Head of caudate nucleus (tissue), 42 donors: ENCODE measurements around the gene ANKK1.
A peak's percentile ranks its signal among the peaks of the same experiment; 100 is the strongest.

Experiments used
- DNase-seq, 42 donors: peaks; one replicate each; pipeline versions ENCODE4 v3.0.0 to v3.0.0-alpha.2; 2020 to 2021; ENCODE audit warnings: mixed read lengths in 7 of 42
- intact Hi-C: fragments of 100-400 bp; cut with DNase I; formaldehyde crosslinking; loops from one replicate; pipeline ENCODE4 v1.15.0; 2022

The ANKK1 gene

GRCh38 chr11:113387605-113388211 is at the start of gene ANKK1:
Gene ANKK1 (plus strand): TSS chr11:113387779. CDS start chr11:113387885, 106 bp downstream.
- no peak for DNase-seq
- intact Hi-C loops = no loop called here

GRCh38 chr11:113338730-113339129 is 48.8 kb upstream of the ANKK1 start:
- no peak for DNase-seq
- intact Hi-C loops = no loop called here

- intact Hi-C loops = no loop called here
- DNase-seq = no peak
Observed at GRCh38 chr11:113339929-113340589, 47.5 kb upstream of the ANKK1 start.

GRCh38 chr11:113341388-113342165 is 46.0 kb upstream of the ANKK1 start:
- DNase-seq = no peak

GRCh38 chr11:113345978-113346377 is 41.6 kb upstream of the ANKK1 start:
- intact Hi-C loops = no loop called here
- DNase-seq = no peak

More at GRCh38 chr11:113341388-113342165, 46.0 kb upstream of the ANKK1 start:
- intact Hi-C loops = no loop called here

GRCh38 chr11:113349528-113349927 is 38.1 kb upstream of the ANKK1 start:
- DNase-seq = peak in 18 of 42 donors; percentile 20 to 78 (median 48)
- intact Hi-C loops = no loop called here

GRCh38 chr11:113350336-113351067 is 37.1 kb upstream of the ANKK1 start:
- intact Hi-C loops = no loop called here
- peak in 3 of 42 donors; percentile 18 to 31 (median 24) for DNase-seq

GRCh38 chr11:113351068-113351450 is 36.5 kb upstream of the ANKK1 start:
- intact Hi-C loops = no loop called here

GRCh38 chr11:113351480-113351879 is 36.1 kb upstream of the ANKK1 start:
- DNase-seq = peak in 1 of 42 donors; percentile 10
- intact Hi-C loops = no loop called here

More at GRCh38 chr11:113351068-113351450, 36.5 kb upstream of the ANKK1 start:
- no peak for DNase-seq

- DNase-seq = no peak
- intact Hi-C loops = no loop called here
Observed at GRCh38 chr11:113356203-113356602, 31.4 kb upstream of the ANKK1 start.

- peak in 28 of 42 donors; percentile 13 to 77 (median 48) for DNase-seq
- intact Hi-C loops = no loop called here
Observed at GRCh38 chr11:113363406-113363805, 24.2 kb upstream of the ANKK1 start.

- intact Hi-C loops = no loop called here
- DNase-seq = no peak
Observed at GRCh38 chr11:113363996-113364641, 23.5 kb upstream of the ANKK1 start.

- intact Hi-C loops = no loop called here
- DNase-seq = no peak
Observed at GRCh38 chr11:113365895-113366294, 21.7 kb upstream of the ANKK1 start.

GRCh38 chr11:113369411-113369810 is 18.2 kb upstream of the ANKK1 start:
- intact Hi-C loops = no loop called here
- no peak for DNase-seq

- intact Hi-C loops = no loop called here
- peak in 23 of 42 donors; percentile 30 to 78 (median 48) for DNase-seq
Observed at GRCh38 chr11:113370634-113371033, 16.9 kb upstream of the ANKK1 start.

GRCh38 chr11:113372309-113372708 is 15.3 kb upstream of the ANKK1 start:
- intact Hi-C loops = no loop called here
- DNase-seq = no peak

- DNase-seq = no peak
- intact Hi-C loops = no loop called here
Observed at GRCh38 chr11:113373306-113373705, 14.3 kb upstream of the ANKK1 start.

GRCh38 chr11:113373981-113374560 is 13.5 kb upstream of the ANKK1 start:
- peak in 15 of 42 donors; percentile 31 to 80 (median 53) for DNase-seq
- intact Hi-C loops = no loop called here
